Measurements from ENCODE around the gene CRYBG2.

DNA sequence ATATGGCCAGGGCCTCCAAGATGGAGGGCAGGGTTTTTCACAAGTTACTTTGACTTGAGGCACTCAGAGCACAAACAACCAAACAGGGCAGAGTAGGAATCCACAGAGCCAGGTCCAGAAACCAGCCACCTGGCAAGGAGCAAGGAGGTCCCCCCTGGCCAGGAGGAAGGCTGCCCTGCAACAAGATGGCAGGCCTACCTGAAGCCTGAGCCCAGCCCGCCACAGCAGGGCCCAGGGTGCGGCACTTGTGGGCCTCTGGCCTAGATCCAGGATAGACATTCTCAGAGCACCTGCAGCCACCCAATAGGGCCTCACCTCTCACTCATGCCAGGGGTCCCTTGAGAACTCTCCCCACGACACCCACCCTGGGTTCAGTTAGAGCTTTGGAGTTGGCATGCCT, 62.5 kb downstream of the CRYBG2 start:
- TF ChIP-seq CTCF (IDR thresholded peaks at IDR 0.05; ENCODE audit: low read length) (no peak), EZH2 (optimal IDR thresholded peaks at IDR 0.05; ENCODE audit: low read depth, low read length) (no peak)
